GM19455 (cell line): Measurements from ENCODE around the gene C19orf85.
"Not testable (repeated sequence)": the region's sequence is repeated elsewhere in the genome, so short reads cannot be mapped to it uniquely, and the experiment has no call there.

Experiments used
- ATAC-seq: cut with Tn5 transposase; IDR thresholded peaks from one replicate; pipeline ENCODE4 v1.9.1; 2021; ENCODE audit not compliant: unreplicated experiment

Gene C19orf85

GRCh38 chr19:55442372-55442961 lies 22.1 kb downstream of the C19orf85 start:
- ATAC-seq, result no peak

- no peak for ATAC-seq
Measured at GRCh38 chr19:55441692-55442321, 22.7 kb downstream of the C19orf85 start.

- no peak for ATAC-seq
Measured at GRCh38 chr19:55441319-55441691, 23.2 kb downstream of the C19orf85 start.

- no peak for ATAC-seq
Measured at GRCh38 chr19:55440411-55441105, 24.0 kb downstream of the C19orf85 start.

- ATAC-seq, result no peak
Measured at GRCh38 chr19:55439052-55439451, 25.5 kb downstream of the C19orf85 start.

GRCh38 chr19:55437410-55437809 lies 27.1 kb downstream of the C19orf85 start:
- no peak for ATAC-seq

GRCh38 chr19:55436847-55437246 lies 27.7 kb downstream of the C19orf85 start:
- no peak for ATAC-seq

GRCh38 chr19:55435020-55435419 lies 29.5 kb downstream of the C19orf85 start:
- ATAC-seq, result no peak

- ATAC-seq, result no peak
Measured at GRCh38 chr19:55434356-55434919, 30.1 kb downstream of the C19orf85 start.

GRCh38 chr19:55433292-55433691 lies 31.3 kb downstream of the C19orf85 start:
- ATAC-seq, result no peak

GRCh38 chr19:55432241-55432959 lies 32.2 kb downstream of the C19orf85 start:
- ATAC-seq, result no peak

- no peak for ATAC-seq
Measured at GRCh38 chr19:55431183-55431582, 33.4 kb downstream of the C19orf85 start.

GRCh38 chr19:55426042-55426441 lies 38.5 kb downstream of the C19orf85 start:
- no peak for ATAC-seq

- no peak for ATAC-seq
Measured at GRCh38 chr19:55424518-55424917, 40.0 kb downstream of the C19orf85 start.

- no peak for ATAC-seq
Measured at GRCh38 chr19:55423225-55424005, 41.1 kb downstream of the C19orf85 start.

GRCh38 chr19:55421281-55421680 lies 43.3 kb downstream of the C19orf85 start:
- not testable (repeated sequence) for ATAC-seq

- no peak for ATAC-seq
Measured at GRCh38 chr19:55419624-55420236, 44.8 kb downstream of the C19orf85 start.

- ATAC-seq, result no peak
Measured at GRCh38 chr19:55419103-55419502, 45.4 kb downstream of the C19orf85 start.

GRCh38 chr19:55418185-55418584 lies 46.4 kb downstream of the C19orf85 start:
- no peak for ATAC-seq
